ENCODE measurements around the gene IREB2.
"Not testable (repeated sequence)": the region's sequence is repeated elsewhere in the genome, so short reads cannot be mapped to it uniquely, and the experiment has no call there.

IREB2 gene

DNA sequence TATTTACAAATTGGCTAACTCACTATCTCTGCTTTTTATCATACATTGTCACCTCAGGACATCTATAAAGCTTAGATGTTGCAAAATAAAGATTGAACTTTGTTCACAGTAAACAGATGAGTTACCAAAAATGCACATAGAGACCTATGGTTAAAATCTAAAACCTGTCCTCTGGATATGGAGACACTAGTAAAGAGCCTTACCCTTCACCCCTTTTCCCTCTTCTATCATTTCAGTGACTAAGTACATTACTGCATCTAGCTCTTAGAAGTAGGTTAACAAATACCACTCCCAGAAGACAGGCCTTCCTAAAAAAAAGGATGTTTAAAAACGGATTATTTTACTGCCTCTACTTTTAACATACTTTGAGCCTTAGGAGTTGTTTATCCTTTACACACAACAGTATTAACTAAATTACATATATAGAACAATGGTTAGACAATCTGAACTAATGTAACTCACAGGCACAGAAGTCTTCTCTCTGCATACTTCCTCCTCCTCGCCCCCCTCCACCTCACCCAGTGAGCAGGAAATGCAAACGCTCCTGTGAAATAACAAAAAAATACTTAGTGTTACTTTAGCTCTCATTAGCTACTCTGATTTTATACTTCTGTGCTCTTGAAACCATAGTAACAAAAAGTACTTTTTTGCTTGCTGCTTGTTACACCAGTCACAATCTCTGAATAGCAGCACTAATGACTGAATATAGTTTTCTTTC lies 23.3 kb downstream of the IREB2 start:
- in situ Hi-C loops (cut with MboI; ENCODE audit: low sequenced_read_pairs): no loop called here

DNA sequence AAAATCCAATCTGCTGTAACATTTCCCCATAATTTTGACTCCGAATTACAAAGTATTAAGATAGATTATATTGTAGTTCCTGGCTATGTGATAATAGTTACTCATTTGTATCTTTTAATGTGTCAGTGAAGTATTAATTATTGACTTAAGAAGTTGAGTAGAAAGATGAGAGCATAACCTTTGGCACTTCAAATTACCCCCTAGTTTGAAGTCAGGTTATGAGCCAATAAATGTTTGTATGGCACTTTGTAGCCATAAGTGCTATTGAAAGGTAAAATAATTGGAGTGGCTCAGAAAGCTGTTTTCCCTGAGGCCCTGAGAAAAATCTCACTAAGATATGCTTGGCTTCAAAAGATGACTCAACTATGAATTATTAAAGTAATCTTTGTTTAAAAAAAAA lies 31.0 kb downstream of the IREB2 start:
- in situ Hi-C loops (cut with MboI; ENCODE audit: low sequenced_read_pairs): no loop called here

DNA sequence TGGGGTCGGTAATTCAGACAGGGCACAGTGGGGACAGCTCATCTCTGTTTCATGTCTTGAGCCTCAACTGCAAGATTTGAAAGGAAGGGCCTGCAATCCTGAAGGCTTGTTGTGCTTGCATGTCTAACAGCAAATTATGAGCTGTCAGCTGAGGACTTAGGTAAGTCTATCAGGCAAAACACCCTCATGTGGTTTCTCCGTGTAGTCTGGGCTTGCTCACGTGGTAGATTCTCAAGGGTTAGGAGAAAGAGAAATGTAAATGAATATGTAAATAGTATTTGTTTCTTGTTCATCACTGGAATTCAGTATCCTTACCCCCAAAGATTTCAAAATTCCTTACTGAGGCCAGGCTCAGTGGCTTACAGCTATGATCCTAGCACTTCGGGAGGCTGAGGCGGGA lies 39.3 kb downstream of the IREB2 start:
- in situ Hi-C loops (cut with MboI; ENCODE audit: low sequenced_read_pairs): no loop called here

DNA sequence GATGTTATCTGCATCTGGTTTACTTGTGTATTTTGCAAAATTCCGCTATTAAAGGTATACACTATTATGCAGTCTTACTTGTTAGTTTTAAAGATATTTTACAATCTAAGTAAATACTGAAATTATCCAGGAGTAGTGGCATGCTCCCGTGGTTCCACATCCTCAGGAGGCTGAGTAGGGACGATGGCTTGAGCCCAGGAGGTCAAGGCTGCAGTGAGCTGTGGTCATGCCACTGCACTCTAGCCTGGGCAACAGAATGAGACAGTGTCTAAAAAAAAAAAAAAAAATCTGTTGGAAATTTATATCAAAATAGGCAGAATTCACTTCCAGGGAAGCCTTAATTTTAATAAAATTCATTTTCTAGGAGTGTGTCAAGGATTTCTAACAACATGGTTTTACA lies 41.6 kb downstream of the IREB2 start:
- in situ Hi-C loops (cut with MboI; ENCODE audit: low sequenced_read_pairs): no loop called here

DNA sequence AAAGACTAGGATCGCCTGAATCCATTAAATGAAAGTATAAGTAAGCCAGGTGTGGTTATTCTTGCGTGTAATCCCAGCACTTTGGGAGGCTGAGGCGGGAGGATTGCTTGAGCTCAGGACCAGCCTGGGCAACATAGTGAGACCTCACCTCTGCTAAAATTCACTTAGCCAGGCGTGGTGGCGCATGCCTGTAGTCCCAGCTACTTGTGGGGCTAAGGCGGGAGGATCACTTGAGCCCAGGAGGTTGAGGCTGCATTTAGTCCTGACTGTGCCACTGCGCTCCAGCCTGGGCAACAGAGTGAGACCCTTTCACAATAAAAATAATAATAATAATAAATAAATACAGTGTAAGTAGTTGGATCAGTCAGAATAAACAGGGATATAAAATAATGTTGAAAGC lies 43.9 kb downstream of the IREB2 start:
- in situ Hi-C loops (cut with MboI; ENCODE audit: low sequenced_read_pairs): no loop called here

DNA sequence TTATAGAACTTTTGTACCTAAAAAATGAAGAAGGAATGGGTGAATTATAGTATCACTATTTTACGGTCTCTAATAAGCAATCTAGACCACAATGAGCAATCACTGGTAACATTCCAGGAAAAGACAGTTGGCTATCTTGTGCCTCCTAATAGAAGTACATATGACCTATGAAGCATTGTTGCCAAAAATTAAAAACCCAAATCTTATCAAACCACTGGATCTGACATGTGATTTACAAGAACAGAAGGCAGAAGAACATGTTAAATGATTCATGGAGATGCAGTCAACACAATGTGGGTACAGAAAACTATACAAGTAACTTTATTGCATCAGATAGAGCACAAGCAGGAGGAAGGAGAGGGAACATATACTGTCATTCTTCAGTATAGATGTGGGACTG lies 54.9 kb downstream of the IREB2 start:
- in situ Hi-C loops (cut with MboI; ENCODE audit: low sequenced_read_pairs): no loop called here

DNA sequence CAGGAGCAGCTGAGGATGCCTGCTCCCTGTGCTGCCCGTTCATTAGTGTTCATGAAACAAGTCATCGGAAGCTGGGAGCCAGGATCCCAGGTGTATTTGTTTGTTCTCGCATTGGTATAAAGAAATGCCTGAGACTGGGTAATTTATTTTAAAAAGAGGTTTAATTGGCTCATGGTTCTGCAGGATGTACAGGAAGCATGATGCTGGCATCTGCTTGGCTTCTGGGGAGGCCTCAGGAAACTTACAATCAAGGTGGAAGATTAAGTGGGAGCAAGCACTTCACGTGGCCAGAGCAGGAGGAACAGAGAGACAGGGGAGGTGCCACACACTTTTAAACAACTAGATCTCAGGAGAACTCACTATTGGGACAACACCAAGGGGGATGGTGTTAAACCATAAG lies 63.8 kb downstream of the IREB2 start:
- in situ Hi-C loops (cut with MboI; ENCODE audit: low sequenced_read_pairs): no loop called here

DNA sequence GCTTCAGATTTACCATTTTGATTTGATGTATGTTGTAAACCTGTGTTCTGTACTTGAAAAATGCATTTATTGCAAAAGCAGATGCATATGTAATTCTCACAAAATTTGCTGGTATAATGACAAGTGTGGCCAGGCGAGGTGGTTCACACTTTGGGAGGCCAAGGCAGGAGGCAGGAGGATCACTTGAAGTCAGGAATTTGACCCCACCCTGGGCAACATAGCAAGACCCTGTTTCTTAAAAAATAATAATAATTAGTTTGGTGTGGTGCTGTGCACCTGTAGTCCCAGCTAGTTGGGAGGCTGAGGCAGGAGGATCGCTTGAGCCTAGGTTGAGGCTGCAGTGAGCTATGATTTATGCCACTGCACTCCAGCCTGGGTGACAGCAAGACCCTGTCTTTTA lies 64.6 kb downstream of the IREB2 start:
- in situ Hi-C loops (cut with MboI; ENCODE audit: low sequenced_read_pairs): no loop called here

DNA sequence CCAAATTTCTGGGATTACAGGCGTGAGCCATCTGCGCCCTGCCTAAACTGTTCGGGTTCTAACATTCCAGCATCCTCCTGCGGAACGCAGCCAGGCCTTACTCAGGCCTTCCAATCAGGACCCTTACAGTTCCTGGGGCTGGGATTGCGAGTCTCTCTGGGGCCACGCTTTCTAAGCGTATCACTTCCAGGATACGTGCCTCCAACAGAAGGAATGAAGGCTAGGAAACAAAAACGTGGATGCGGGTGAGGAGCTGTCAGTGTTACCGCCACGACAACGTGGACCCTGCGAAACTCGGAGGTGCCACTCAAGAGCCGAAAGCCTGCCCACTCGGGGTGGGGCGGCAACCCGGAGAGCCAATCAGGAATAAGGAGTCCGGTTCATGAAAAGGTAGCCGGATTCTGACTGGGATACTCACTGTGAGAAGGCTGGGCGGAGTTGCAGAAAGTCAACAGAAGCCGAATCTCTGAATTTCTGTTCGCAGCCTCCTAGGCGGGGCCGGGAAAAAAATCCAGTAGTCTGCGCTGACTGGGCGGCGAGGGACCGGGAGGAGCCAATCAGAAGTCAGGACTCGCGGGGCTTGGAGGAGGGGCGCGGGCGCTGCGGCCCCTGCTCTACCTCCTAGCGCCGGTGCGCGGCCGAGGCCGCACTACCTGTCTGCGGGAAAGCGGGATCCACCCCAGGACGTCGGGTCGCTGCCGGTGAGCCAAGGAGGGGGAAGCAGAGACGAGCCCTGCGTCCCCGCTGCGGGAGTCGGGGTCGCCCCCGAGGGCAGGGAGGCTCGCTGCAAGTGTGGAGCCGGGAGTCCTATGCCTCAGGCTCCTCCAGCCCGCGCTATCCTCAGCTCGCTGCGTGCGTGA lies 69.2 kb downstream of the IREB2 start, which contains the start of gene HYKK:
Gene HYKK, plus strand, starts transcription at position 607 of the 860 bp plus-strand sequence. CDS start 5,512 bp downstream, outside the sequence.
- in situ Hi-C loops (cut with MboI; ENCODE audit: low sequenced_read_pairs): no loop called here

DNA sequence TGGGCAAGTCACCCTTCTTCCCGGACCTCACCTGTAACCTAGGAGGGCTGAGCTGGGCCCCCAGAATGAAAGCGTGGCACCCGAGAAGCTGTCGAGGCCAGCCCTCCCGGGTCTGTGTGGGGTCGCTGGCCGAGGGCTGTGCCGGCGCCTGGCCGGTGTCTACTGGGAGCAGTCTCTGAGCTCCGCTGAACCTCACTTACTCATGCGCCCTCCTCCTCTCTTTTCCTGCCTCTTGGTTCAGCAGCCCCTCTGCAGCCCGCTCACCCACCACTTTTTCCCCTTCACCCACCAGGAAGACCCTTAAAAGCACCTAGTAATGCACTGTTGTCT lies 69.8 kb downstream of the IREB2 start:
- in situ Hi-C loops (cut with MboI; ENCODE audit: low sequenced_read_pairs): no loop called here

DNA sequence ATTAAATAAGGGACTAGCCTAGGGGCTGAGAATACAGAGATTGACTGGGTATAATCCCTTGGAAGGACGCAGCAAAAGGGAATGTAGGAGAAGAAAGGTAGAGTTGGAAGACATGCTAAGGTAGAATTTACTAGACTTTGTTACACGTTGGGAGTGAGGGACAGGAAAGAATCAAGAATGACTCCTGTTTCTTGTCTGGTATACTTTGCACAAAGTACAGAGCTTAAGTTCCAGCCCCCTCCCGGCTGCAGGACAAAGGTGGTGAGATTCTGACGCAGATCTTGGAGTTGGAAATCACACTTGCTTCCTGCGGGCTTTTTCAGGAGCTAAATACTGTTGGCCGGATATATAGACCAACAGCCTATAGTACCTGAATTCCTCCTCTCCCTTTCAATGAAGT lies 70.3 kb downstream of the IREB2 start:
- in situ Hi-C loops (cut with MboI; ENCODE audit: low sequenced_read_pairs): no loop called here

DNA sequence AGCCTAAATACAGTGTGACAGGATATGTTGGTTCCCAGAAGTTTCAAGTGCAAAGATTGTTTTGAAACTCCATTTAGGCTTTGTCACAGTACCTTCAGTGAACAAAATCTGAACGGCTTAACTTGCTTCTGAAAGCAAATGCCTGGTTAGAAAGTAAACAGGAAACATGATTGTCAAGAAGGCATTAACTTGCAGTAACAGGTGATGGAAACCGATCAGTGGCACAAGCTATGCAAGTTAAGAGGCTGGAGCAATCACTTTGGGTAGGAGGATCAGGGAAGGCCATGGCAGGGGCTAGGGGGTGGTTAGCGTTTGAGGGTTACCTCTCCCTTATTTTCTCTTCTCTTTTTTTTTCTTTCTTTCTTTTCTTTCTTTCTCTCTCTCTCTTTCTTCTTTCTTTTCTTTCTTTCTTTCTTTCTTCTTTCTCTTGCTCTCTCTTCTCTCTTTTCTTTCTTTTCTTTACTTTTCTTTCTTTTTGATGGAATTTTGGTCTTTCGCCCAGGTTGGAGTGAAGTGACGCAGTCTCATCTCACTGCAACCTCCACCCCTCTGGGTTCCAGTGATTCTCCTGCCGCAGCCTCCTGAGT lies 71.8 kb downstream of the IREB2 start:
- in situ Hi-C loops (cut with MboI; ENCODE audit: low sequenced_read_pairs): no loop called here

DNA sequence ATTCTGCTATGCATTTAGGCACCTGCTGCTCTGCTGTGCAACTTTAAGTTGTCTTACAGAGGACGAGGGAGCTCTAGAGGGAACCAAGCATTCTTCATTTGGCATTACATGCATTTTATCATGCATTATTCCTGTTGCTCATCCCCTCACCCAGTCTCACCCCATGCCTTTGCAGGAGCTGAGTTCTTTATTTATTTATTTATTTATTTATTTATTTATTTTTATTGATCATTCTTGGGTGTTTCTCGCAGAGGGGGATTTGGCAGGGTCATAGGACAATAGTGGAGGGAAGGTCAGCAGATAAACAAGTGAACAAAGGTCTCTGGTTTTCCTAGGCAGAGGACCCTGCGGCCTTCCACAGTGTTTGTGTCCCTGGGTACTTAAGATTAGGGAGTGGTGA lies 82.0 kb downstream of the IREB2 start:
- in situ Hi-C loops (cut with MboI; ENCODE audit: low sequenced_read_pairs): not testable (repeated sequence)

DNA sequence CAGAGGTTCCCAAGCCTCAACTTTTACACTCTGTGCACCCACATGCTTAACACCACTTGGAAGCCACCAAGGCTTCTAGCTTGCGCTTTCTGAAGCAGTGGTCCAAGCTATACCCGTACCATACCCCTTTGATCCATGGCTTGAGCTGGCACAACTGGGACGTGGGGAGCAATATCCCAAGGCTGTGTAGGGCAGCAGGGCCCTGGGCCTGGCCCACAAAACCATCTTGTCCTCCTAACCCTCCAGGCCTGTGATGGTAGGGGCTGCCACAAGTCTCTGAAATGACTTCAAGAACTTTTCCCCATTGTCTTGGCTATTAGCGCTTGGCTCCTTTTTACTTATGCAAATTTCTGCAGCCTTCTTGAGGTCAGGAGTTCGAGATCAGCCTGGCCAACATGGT lies 86.2 kb downstream of the IREB2 start:
- in situ Hi-C loops (cut with MboI; ENCODE audit: low sequenced_read_pairs): no loop called here

DNA sequence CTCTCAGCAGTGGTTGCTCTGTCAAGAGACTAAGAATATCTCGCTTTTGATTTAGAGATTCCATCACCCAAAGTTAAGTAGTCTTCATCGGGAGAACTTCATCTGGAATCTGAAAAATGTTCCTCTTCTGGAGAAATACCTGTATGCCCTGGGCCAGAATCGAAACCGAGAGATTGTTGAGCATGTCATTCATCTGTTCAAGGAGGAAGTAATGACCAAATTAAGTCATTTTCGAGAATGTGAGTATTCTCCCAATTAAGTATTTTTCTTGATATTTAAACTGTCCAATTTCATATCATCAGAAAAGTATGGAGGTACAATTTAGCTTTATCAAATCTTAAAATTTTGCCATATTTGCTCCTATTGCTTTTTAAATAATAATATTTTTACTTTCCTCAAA lies 89.3 kb downstream of the IREB2 start:
- in situ Hi-C loops (cut with MboI; ENCODE audit: low sequenced_read_pairs): no loop called here

DNA sequence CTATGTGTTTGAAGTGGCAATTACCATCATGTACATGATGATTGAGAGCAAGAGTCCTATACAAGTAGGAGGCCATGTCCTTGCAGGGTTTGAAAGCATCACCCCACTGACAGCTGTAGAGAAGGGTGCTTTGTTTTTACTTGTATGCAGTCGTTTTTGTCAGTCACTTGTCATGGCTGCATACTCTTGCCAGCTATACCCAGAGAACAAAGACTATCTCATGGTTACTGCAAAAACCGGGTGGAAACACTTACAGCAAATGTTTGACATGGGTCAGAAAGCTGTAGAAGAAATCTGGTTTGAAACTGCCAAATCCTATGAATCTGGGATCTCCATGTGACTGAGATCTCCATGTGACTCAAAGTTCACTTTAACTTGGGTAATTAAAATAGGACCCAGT lies 95.3 kb downstream of the IREB2 start:
- in situ Hi-C loops (cut with MboI; ENCODE audit: low sequenced_read_pairs): no loop called here

DNA sequence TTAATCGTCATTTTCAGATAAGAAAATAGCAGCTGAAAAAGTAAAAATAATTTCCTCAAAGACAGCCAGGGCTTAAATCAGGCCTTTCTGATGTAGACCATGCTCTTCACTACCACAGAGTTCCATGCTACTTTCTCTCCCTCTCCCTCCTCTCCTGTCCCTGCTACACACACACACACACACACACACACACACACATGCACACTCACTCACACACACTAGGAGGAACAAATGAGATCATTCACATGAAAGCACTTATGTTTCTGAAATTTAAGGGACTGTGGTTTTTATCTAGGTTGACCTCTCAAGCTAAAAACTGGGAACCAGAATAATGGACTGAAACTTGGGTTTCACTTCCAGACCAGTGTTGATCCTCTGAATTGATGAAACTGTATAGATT lies 98.1 kb downstream of the IREB2 start:
- in situ Hi-C loops (cut with MboI; ENCODE audit: low sequenced_read_pairs): no loop called here

DNA sequence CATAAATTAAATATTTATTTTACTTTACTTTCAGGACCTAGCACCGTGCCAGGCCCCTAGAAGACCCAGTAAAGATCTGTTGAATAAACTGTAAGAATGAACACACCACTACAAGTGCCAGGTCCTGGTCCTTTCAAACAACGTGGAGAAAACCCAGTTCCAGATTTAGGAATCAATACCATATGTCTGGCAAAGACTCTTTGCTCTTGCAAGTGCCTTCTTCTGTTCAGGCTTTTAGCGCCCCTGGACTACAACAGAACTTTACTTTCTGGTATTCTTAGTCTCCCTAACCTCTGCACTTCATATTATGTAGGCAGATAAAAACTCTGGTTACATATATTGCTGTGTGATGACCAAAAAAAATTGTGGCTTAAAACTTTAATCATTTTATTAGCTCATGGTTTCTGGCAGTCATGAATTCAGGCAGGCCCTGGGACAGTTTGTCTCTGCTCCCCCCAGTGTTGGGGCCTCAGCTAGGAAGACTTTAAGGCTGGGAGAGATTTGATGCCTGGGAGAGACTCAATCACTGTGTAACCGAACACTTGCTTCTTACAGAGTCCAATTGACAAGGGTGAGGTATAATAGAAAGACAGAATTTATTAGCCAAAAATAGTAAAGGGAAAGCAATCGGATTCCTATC lies 99.4 kb downstream of the IREB2 start:
- in situ Hi-C loops (cut with MboI; ENCODE audit: low sequenced_read_pairs): no loop called here

DNA sequence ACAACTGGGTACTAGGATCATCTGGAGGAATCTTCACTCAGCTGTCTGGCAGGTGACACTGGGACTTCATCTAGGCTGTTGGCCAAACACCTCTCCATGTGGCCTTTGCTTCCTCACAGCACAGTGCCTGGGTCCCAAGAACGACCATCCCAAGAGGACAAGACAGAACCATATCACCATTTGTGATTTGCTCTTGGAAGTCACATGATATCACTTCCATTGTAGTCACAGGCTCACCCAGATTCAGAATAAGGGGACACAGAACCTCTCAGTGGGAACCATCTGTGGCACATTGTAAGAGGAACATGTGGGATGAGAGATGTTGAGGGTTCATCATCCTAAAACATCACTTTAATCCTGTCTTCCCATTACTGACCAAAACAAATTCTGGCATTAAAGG lies 100.3 kb downstream of the IREB2 start:
- in situ Hi-C loops (cut with MboI; ENCODE audit: low sequenced_read_pairs): no loop called here

DNA sequence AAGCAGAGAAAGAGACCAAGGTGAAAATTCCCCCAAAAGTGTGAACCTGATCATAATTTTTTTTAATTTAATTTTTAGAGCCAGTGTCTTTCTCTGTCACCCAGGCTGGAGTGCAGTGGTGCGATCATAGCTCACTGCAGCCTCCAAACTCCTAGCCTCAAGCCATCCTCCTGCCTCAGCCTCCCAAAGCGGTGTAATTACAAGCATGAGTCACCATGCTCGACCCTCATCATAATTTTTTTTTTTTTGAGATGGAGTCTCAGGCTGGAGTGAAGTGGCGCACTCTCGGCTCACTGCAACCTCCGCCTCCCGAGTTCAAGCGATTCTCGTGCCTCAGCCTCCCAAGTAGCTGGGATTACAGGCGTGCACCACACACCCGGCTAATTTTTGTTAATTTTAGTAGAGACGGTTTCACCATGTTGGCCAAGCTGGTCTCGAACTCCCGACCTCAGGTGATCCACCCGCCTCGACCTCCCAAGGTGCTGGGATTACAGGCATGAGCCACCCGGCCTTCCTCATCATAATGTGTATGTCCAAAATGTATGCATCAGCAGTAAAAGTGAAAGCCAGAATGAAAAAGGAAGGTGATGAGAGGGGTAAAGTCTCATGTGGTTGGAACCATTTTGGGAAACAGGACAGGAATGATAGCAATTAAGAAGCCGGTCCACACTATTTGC lies 101.6 kb downstream of the IREB2 start:
- in situ Hi-C loops (cut with MboI; ENCODE audit: low sequenced_read_pairs): not testable (repeated sequence)

Data from HL-60/S4 treated with retinoic acid at 250 ng/mL for 4 days and 3 days (cell line).